Activated T-helper 2 cell treated with anti-CD3 and anti-CD28 coated beads, Interferon-gamma antibody, Interleukin-2, Interleukin-4, amounts not matched to agents 10 μg/mL and 5 μg/mL and 100 μg/mL, durations not matched to agents 14 hours and 24 hours and 36 hours (primary cell): ENCODE results near the gene SPACDR. TPM values are rescaled to one million over a fixed set of nuclear protein-coding genes. Genes with fewer than 3 reads are reported as not detected.
A peak's percentile ranks its signal among the peaks of the same experiment; 100 is the strongest.
"Not testable (repeated sequence)": the region's sequence is repeated elsewhere in the genome, so short reads cannot be mapped to it uniquely, and the experiment has no call there.

Source experiments
- DNase-seq: peaks from one replicate; pipeline ENCODE4 v3.0.0; 2021; ENCODE audit warnings: low spot score
- H3K27ac Mint-ChIP-seq: one replicate; pipeline ENCODE4 v1.8.0; 2021; ENCODE audit warnings: mixed read lengths
- H3K27me3 Mint-ChIP-seq: one replicate; pipeline ENCODE4 v1.8.0; 2021; ENCODE audit warnings: low read depth, mixed read lengths
- H3K36me3 Mint-ChIP-seq: one replicate; pipeline ENCODE4 v1.8.0; 2021; ENCODE audit warnings: low read depth, mixed read lengths
- H3K4me1 Mint-ChIP-seq: one replicate; pipeline ENCODE4 v1.8.0; 2021; ENCODE audit warnings: low read depth, mixed read lengths
- H3K4me3 Mint-ChIP-seq: one replicate; pipeline ENCODE4 v1.8.0; 2021; ENCODE audit warnings: low read depth, mild to moderate bottlenecking, moderate library complexity, mixed read lengths
- H3K9me3 Mint-ChIP-seq: one replicate; pipeline ENCODE4 v1.8.0; 2021; ENCODE audit warnings: mixed read lengths
- intact Hi-C: fragments of 100-400 bp; cut with micrococcal nuclease; formaldehyde crosslinking; loops from one replicate; pipeline ENCODE4 v1.15.1; 2023
- total RNA-seq: library from RNA; stranded (reverse); gene quantifications from 2 replicates; pipeline ENCODE4 v1.2.3, GENCODE V29; 2022

SPACDR gene
- total RNA-seq, 1 donor from 2014 or later, result 4.5 TPM

DNA sequence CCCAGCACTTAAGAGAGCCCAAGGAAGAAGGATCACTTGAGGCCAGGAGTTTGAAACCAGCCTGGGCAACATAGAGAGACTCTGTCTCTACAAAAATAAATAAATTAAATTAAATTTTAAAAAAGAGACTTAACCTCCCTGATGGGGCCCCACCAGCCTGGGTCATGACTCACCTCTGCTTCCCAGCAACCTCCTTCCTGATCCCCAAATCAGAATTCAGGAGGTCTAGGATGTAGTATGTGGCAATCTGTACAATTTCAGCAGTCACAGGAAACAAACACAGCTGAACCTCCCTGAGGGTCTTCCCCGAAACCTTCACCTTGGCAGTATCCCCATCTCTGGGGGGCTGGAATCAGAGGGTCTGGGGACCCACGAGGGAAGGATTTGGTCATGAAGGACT is 18.0 kb downstream of the SPACDR start:
- Mint-ChIP-seq H3K27ac (no peak overlapping the region), H3K36me3 (no peaks in the 10 kb centered on the region), H3K9me3 (no peaks in the 10 kb centered on the region), H3K4me3 (no peak overlapping the region), H3K27me3 (no peaks in the 10 kb centered on the region), H3K4me1 (peaks cover 17% of the 10 kb centered on the region)
- intact Hi-C loops, result no loop called here
- no peak for DNase-seq

- intact Hi-C loops, result no loop called here
- Mint-ChIP-seq H3K4me3 (no peak overlapping the region), H3K36me3 (no peaks in the 10 kb centered on the region), H3K27ac (peak overlapping the region; percentile 89), H3K27me3 (no peaks in the 10 kb centered on the region), H3K9me3 (no peaks in the 10 kb centered on the region), H3K4me1 (peaks cover 14% of the 10 kb centered on the region)
- no peak for DNase-seq
These were observed 19.5 kb downstream of the SPACDR start for GRCh38 chr7:100444311-100445278.

DNA sequence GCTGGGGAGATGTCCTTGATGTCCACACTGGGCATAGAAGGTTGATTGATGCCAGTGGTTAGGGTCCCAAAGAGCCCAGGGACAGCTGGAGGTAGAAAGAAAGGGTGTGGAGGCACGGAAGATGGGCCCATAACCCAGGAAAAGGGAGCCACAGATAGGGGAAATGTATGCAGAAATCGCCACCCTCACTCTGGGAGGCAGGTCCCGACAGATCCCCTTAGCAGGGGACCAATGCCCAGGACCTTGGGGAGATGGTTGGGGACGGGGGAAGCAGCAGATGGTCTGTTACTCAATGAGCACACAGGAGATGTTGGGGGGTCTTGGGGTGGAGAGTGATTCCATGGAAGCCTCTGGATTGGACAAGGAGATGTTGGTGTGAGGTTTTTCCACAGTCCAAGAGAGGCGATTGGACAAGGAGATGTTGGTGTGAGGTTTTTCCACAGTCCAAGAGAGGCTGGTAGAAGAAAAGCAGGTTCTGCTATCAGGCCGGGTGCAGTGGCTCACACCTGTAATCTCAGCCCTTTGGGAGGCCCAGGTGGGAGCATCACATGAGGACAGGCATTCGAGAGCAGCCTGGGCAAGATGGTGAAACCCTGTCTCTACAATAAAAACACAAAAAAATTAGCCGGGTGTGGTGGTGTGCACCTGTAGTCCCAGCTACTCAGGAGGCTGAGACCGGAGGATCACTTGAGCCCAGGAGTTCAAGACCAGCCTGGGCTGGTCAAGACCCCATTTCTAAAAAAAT is 20.8 kb downstream of the SPACDR start:
- H3K4me1 Mint-ChIP-seq, result peaks cover 14% of the 10 kb centered on the region
- peak overlapping the region; percentile 20 for H3K27ac Mint-ChIP-seq
- intact Hi-C loops, result no loop called here
- H3K9me3 Mint-ChIP-seq, result no peaks in the 10 kb centered on the region
- no peaks in the 10 kb centered on the region for H3K36me3 Mint-ChIP-seq
- DNase-seq, result no peak
- no peaks in the 10 kb centered on the region for H3K27me3 Mint-ChIP-seq
- no peak overlapping the region for H3K4me3 Mint-ChIP-seq

DNA sequence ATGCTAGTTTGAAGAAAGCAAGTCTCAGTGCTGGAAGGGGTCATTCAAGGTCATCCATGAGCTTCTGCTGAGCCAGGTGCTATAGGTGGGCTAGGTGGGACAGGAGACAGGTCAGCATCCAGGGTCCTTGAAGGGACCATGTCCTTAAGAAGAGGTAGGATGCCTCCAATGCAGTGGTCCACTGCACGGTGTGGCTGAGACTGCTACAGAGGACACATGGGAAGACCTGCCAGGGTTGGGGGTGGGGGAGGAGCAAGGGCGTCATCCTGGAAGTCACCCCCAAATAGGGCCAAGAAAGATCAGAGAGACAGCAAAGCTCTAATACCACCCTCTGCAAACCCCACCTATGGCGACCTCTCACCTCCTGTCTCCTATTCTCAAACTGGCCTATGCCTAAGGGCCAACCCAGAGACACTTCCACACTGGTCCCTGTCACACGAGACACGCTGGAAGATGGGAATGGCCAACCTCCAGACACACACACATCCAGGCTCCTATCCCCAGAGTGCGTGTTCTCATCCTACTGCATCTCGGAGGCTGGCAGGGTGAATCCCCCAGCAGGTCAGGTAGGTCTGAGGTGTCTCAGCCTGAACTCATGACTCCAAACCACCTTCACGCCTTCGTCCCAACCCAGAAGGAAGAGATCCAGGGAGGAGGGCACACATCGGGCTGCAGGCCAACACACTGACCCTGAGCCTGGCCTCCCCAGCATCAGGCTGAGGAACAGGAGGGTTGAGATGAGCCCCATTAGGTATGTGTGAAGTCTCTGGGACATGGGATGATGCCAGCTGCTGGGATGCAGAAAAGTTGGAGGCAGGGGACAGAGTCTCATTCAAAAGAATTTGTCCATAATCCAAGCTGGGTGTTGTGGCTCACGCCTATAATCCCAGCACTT is 22.2 kb downstream of the SPACDR start:
- Mint-ChIP-seq H3K36me3 (no peaks in the 10 kb centered on the region), H3K27me3 (no peaks in the 10 kb centered on the region), H3K4me1 (peaks cover 14% of the 10 kb centered on the region), H3K27ac (no peak overlapping the region), H3K4me3 (no peak overlapping the region), H3K9me3 (no peaks in the 10 kb centered on the region)
- DNase-seq, result no peak
- intact Hi-C loops, result no loop called here

DNA sequence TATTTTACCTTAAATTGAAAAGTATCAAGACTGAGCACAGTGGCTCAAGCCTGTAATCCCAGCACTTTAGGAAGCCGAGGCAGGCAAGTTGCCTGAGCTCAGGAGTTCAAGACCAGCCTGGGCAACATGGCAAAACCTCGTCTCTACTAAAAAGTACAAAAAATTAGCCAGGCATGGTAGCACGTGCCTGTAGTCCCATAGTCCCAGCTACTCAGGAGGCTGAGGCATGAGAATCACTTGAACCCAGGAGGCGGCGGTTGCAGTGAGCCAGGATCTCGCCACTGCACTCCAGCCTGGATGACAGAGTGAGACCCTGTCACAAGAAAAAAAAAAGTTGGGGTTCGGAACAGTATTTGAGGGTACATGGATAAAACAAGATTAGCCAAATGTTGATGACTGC is 24.8 kb downstream of the SPACDR start:
- intact Hi-C loops, H3K27ac Mint-ChIP-seq, DNase-seq, H3K27me3 Mint-ChIP-seq, H3K9me3 Mint-ChIP-seq, H3K4me3 Mint-ChIP-seq: not testable (repeated sequence)
- Mint-ChIP-seq H3K4me1 (peaks cover 12% of the 10 kb centered on the region), H3K36me3 (peaks cover 21% of the 10 kb centered on the region)

DNA sequence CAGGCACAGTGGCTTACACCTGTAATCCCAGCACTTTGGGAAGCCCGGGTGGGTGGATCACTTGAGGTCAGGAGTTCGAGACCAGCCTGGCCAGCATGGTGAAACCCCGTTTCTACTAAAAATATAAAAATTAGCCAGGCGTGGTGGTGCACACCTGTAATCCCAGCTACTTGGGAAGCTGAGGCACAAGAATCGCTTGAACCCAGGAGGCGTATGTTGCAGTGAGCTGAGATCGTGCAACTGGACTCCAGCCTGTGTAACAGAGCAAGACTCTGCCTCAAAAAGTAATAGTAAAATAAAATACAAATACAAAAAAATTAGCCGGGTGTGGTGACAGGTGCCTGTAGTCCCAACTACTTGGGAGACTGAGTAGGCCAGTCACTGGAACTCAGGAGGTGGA is 25.3 kb downstream of the SPACDR start:
- peaks cover 26% of the 10 kb centered on the region for H3K36me3 Mint-ChIP-seq
- H3K27ac Mint-ChIP-seq, intact Hi-C loops: not testable (repeated sequence)

GRCh38 chr7:100438172-100438571 is 25.9 kb downstream of the SPACDR start:
- intact Hi-C loops, result no loop called here
- H3K9me3 Mint-ChIP-seq, result no peaks in the 10 kb centered on the region
- peak overlapping the region; percentile 55 for H3K27ac Mint-ChIP-seq

More for the DNA sequence above, 25.3 kb downstream of the SPACDR start:
- peaks cover 11% of the 10 kb centered on the region for H3K4me1 Mint-ChIP-seq
- H3K27me3 Mint-ChIP-seq, H3K4me3 Mint-ChIP-seq, H3K9me3 Mint-ChIP-seq, DNase-seq: not testable (repeated sequence)

DNA sequence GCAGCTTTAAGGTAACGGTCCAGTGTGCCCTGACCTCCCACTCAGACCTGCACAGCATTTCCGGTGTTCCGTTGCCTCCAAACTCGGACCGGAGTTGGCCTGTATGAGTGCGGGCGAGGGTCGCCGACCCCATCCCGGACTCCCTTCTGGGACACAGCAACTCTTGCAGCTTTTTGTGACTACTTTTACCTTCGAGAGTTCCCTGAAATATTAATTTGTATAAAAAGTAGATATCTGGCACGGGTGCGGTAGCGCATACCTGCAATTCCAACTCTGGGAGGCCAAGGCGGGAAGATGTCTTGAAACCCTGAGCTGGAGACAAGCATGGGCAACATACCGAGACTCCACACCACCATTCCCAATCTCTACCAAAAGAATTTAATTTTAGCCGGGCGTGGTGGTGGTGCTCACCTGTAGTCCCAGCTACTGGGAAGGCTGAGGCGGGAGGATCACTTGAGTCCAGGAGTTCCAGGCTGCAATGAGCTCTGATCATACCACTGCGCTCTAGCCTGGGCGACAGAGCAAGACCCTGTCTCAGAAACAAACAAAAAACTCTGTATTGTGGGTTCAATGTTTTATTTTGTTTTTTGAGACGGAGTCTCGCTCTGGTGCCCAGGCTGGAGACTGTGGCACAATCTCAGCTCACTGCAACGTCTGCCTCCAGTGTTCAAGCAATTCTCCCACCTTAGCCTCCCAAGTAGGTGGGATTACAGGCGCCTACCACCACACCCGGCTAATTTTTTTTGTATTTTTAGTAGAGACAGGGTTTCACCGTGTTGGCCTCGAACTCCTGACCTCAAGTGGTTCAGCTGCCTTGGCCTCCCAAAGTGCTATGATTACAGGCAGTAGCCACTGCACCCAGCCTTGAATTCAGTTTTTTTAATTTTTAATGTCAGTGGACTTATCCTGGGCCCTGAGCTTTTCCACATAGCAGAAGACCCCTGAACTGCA is 26.6 kb downstream of the SPACDR start:
- H3K4me3 Mint-ChIP-seq, result peak overlapping the region; percentile 37
- H3K9me3 Mint-ChIP-seq, result no peaks in the 10 kb centered on the region
- H3K27me3 Mint-ChIP-seq, result no peaks in the 10 kb centered on the region
- no peak for DNase-seq
- intact Hi-C loops, result no loop called here
- H3K4me1 Mint-ChIP-seq, result peaks cover 21% of the 10 kb centered on the region
- H3K36me3 Mint-ChIP-seq, result peaks cover 39% of the 10 kb centered on the region
- H3K27ac Mint-ChIP-seq, result no peak overlapping the region

More at GRCh38 chr7:100438172-100438571, 25.9 kb downstream of the SPACDR start:
- Mint-ChIP-seq H3K36me3 (peaks cover 32% of the 10 kb centered on the region), H3K27me3 (no peaks in the 10 kb centered on the region), H3K4me1 (peaks cover 16% of the 10 kb centered on the region), H3K4me3 (no peak overlapping the region)
- no peak for DNase-seq

GRCh38 chr7:100435401-100436304 is 28.4 kb downstream of the SPACDR start:
- Mint-ChIP-seq H3K4me1 (peaks cover 32% of the 10 kb centered on the region), H3K27me3 (no peaks in the 10 kb centered on the region), H3K4me3 (peak overlapping the region; percentile 94), H3K36me3 (peaks cover 51% of the 10 kb centered on the region), H3K9me3 (no peaks in the 10 kb centered on the region), H3K27ac (peak overlapping the region; percentile 78)
- intact Hi-C loops, result no loop called here
- DNase-seq, result peak; percentile 38

DNA sequence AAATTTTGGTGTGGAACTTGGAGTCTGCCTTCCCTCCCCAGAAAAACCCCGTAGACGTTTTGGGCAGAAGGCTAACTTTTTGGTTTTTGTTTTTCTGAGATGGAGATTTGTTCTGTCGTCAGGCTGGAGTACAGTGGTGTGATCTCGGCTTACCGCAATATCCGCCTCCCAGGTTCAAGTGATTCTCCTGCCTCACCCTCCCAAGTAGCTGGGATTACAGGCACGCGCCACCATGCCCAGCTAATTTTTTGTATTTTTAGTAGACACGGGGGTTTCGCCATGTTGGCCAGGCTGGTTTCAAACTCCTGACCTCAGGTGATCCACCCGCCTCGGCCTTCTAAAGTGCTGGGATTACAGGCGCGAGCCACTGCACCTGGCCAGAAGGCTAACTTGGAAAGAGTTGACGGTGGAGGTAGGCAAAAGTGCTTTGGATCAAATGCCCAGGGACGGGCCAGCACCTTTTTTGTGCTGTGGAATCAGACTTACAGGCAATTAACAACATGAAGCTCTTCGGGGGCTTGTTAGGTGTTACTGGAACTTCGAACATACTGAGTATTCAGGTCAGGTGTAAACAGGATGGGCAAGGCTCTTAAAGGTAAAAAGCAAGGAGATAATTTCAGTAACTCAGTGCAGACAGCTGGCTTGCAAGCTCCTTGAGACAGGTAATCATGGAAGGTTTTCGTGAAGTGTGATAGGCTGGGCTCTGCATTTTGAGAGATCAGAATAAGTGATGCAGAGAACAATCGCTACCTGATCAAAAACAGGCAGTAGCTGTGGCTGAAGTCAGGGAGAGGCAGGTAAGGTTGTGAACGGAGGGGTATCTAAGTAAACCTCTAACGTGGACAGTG is 29.5 kb downstream of the SPACDR start:
- DNase-seq, result no peak
- Mint-ChIP-seq H3K4me3 (peak overlapping the region; percentile 85), H3K36me3 (peaks cover 56% of the 10 kb centered on the region), H3K27me3 (no peaks in the 10 kb centered on the region), H3K9me3 (no peaks in the 10 kb centered on the region), H3K4me1 (peaks cover 35% of the 10 kb centered on the region), H3K27ac (peak overlapping the region; percentile 78)
- intact Hi-C loops, result no loop called here
